Pons (tissue), 1 donor: ENCODE results near the gene EPB41L3.
"Not testable (repeated sequence)": the region's sequence is repeated elsewhere in the genome, so short reads cannot be mapped to it uniquely, and the experiment has no call there.

Experiments
- DNase-seq: peaks from one replicate; pipeline ENCODE4 v3.0.0-alpha.2; 2016; ENCODE audit warnings: low spot score

EPB41L3 gene

GRCh38 chr18:5496305-5496704 is 47.5 kb downstream of the EPB41L3 start:
- no peak for DNase-seq

GRCh38 chr18:5490753-5491480 is 52.9 kb downstream of the EPB41L3 start:
- DNase-seq = no peak

GRCh38 chr18:5488844-5489243 is 55.0 kb downstream of the EPB41L3 start:
- DNase-seq = no peak

- DNase-seq = not testable (repeated sequence)
Measured at GRCh38 chr18:5488044-5488443, 55.8 kb downstream of the EPB41L3 start.

GRCh38 chr18:5484526-5484925 is 59.3 kb downstream of the EPB41L3 start:
- DNase-seq = no peak

GRCh38 chr18:5481621-5482020 is 62.2 kb downstream of the EPB41L3 start:
- DNase-seq = no peak

- DNase-seq = no peak
Measured at GRCh38 chr18:5478261-5478660, 65.5 kb downstream of the EPB41L3 start.

GRCh38 chr18:5476961-5477800 is 66.6 kb downstream of the EPB41L3 start:
- no peak for DNase-seq

- DNase-seq = peak; percentile 43
Measured at GRCh38 chr18:5475267-5475666, 68.5 kb downstream of the EPB41L3 start.

- no peak for DNase-seq
Measured at GRCh38 chr18:5469340-5469739, 74.5 kb downstream of the EPB41L3 start.

- DNase-seq = no peak
Measured at GRCh38 chr18:5468394-5468793, 75.4 kb downstream of the EPB41L3 start.

GRCh38 chr18:5467671-5468070 is 76.1 kb downstream of the EPB41L3 start:
- no peak for DNase-seq

- DNase-seq = peak; percentile 36
Measured at GRCh38 chr18:5466256-5466655, 77.5 kb downstream of the EPB41L3 start.

- DNase-seq = no peak
Measured at GRCh38 chr18:5464251-5464650, 79.5 kb downstream of the EPB41L3 start.

GRCh38 chr18:5463831-5464230 is 80.0 kb downstream of the EPB41L3 start:
- DNase-seq = no peak

- DNase-seq = peak; percentile 25
Measured at GRCh38 chr18:5463390-5463789, 80.4 kb downstream of the EPB41L3 start.

- no peak for DNase-seq
Measured at GRCh38 chr18:5462227-5462626, 81.6 kb downstream of the EPB41L3 start.

GRCh38 chr18:5461041-5461440 is 82.8 kb downstream of the EPB41L3 start:
- no peak for DNase-seq

- DNase-seq = no peak
Measured at GRCh38 chr18:5457462-5457957, 86.3 kb downstream of the EPB41L3 start.

GRCh38 chr18:5456577-5457461 is 87.0 kb downstream of the EPB41L3 start:
- DNase-seq = peak; percentile 81

- DNase-seq = peak; percentile 76
Measured at GRCh38 chr18:5455674-5456073, 88.1 kb downstream of the EPB41L3 start.

GRCh38 chr18:5452943-5453443 is 90.8 kb downstream of the EPB41L3 start:
- no peak for DNase-seq
